COLO668 (cell line): ENCODE results near the gene CCDC15.
"Not testable (repeated sequence)": the region's sequence is repeated elsewhere in the genome, so short reads cannot be mapped to it uniquely, and the experiment has no call there.

Source experiments
- DNase-seq: peaks from one replicate; lab custom pipeline; 2025; ENCODE audit not compliant: unreplicated experiment; lab: John Stamatoyannopoulos, UW

Gene CCDC15

DNA sequence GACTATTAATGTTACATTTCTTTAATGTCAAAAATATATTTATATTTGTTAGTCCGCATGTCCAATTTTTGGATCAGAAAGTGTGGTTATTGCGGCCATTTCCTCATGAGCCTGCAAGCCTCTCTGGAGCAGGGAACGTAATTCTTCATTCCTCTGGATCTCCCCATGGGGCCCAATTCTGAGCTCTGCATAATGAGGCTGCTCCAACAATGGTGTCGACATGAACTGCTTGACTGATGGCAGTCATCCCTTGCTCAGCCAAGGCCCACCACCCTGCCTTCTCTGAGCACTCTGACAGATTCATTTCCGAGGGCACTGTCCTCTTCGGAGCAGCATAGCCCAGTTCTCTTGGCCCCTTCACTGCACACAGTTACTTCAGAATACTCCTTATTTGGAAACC, 15.0 kb upstream of the CCDC15 start:
- DNase-seq = no peak

DNA sequence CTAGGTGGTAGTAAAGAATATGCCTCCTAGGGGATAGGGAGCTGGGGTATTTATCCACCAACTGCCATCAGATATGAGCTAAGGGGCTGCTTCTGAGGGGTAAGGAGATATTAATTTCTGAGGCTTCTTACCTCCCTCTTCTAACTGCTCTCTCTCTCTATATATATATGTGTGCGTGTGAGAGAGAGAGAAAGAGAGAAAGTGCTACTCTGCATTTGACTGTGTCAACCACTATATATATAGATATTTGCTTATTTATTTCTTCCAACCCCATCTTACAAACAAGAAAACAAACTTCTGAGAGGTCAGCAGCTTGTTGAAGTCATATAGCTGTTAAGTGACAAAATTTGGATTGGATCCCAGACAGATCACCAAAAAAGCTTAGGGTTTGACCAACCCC, 12.3 kb upstream of the CCDC15 start:
- no peak for DNase-seq

DNA sequence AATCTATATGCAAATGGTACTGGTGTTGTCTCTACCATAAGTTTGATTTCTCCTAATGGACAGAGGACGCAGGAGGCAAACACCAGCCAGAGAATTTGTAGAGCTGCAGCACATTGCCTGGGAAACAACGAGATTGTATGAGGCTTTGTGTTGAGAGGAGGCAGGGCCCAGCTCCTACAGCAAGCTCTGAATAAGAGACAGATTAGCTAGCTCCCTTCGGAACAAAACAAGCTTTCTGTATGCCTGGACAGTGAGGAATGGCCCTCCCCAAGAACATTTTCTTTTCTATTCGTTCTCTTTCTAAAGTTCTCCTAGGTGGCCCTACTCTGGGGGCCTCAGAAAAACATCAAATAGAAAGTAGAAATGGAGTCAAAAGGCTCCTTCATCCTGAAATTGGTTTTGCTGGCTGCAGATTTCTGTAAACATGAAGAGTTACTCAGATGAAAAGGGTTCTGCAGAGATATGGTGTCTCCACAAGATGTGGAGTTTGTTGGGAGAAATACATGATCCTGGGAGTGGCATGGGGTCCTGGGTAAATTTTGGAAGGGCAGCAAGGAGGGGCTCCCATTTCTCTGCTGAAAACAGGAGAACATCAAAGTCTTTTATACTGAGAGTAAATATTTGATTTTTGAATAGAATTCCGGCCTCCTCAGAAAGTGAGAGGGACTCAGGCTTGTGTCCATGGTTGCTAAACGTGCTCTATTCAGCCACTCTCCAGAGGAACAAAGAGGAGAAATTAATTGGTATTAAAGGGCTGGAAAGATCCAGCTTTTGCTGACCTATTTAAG, 11.3 kb upstream of the CCDC15 start:
- no peak for DNase-seq

DNA sequence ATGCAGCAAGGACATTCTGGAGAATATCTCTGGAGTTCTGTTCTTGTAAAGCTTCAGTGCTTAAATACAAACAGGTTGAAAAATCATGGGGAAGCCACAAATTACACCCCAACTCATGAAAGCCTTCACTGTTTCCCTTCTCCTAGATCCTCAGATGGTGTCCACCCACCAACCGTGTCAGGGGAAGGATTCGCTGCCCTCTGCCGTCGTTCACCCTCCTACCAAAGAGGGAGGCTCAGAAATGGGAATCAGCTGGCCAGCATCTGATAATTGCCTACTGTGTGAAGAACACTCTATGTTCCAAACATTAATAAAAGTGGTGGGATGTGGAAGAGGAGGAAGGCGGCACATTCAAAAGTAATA, 10.8 kb upstream of the CCDC15 start:
- DNase-seq = no peak

DNA sequence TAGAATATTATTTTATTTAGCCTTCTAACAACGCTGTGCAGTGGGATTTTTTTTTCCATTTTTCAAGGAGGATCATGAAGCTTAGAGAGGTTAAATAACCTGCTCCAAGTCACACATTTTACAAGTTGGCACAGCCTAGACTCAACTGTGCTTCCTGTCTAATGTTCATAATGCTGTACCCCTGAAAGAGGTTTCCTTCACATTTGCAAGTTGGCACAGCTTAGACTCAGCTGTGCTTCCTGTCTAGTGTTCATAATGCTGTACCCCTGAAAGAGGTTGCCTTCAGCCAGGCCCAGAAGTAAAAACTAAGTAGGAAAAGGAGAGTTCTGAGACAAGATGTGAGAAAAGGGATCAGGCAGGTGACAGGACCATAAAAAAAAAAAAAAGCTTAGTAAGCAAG, 10.3 kb upstream of the CCDC15 start:
- no peak for DNase-seq

DNA sequence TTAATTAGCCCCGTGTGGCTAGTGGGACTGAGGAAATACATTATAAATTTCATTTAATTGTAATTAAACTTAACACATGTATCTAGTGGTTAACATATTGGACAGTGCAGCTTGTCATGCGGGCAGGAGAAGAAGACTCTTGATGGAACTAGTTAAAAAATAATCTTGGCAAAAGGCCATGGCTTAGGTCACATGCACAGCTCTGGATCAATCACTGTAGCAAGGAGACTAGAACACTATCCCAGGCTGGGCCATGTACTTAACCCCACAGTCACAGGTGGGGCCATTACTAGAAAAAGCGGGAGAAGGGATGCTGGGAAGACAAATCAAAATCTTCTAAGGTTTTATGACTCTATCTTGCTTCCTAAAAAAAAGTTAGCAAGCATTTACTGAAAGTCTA, 9.4 kb upstream of the CCDC15 start:
- no peak for DNase-seq

DNA sequence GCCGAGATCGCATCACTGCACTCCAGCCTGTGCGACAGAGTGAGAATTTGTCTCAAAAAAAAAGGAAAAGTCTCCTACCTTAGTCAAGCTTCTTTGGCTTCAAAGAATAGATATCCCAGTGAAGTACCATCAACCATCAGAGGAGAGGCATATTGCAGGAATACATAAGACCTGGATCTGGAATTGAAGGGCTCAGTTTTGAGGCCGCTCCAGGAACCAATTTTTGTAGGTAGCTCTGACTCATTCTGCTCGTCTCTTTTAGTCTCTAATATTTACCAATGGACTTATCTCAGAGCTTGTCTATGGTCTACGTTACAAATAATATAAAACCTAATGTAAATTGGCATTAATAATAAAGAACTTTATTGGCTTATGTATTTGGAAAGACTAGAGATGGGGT, 8.2 kb upstream of the CCDC15 start:
- DNase-seq = no peak

DNA sequence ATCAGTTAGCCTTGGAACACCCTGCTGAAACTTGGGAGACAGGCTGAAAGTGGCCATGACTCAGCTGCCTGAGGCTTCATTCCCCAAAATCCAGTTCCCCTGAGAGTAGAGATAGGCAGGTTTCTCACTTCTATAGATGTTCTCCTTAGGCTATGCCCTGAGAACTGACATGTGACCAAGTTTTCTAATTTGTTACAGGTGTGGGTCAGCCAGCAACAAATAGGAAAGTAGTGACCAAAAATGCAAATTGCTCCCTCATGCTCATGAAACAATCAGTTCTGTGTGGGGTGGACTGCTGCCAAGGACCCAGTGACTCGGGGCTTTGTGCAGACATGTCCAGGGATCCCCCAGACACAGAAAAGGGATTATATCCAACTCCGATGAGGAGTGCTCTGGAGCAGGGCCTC, 7.3 kb upstream of the CCDC15 start:
- no peak for DNase-seq

DNA sequence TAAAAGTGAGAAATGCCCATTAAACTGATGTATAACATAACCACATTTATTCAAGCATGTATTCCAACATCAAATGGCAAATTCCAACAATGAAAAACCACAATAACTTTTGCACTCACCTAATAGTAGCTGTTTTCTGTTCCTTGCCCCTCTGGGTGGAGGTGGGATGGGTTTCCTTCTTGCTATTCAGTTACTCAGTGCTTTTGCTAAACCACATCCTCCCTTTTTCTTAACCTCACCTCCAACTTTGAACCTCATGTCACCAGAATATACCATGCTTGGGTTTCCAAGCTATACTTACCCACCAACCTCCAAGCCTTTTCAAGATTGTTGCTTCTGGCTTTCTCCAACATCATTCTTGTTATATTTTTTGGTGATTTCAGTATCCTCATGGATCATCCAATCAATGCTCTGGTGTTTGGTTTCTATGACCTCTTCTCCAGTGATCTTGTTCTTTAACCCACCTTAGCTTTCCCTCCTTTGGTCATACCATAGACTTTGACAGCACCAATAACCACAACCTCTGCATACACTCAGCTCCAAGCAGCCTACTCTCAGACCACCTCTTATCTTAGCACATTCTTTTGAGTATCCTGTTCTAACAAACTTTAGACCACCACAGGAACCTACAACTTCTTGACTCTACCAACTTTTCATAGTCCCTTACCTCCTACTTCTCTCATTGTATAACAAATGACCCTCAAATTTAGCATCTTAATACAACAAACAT, 3.2 kb upstream of the CCDC15 start:
- DNase-seq = no peak

DNA sequence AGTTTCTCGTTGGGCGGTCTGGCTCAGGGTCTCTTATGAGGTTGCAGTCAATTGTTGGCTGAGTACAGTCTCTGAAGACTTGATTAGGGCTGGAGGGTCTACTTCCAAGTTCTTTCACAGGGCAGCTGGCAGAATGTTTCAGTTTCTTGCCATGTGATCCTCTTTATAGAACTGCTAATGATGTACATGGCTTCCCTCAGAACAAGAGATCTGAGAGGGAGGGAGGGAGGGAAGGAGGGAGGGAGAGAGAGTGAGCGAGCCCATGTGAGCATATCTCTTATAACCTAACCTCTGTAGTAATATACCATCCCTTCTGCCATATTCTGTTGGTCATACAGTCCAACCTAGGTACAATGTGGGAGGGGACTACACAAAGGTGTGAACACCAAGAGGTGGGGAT, 2.7 kb upstream of the CCDC15 start:
- no peak for DNase-seq

DNA sequence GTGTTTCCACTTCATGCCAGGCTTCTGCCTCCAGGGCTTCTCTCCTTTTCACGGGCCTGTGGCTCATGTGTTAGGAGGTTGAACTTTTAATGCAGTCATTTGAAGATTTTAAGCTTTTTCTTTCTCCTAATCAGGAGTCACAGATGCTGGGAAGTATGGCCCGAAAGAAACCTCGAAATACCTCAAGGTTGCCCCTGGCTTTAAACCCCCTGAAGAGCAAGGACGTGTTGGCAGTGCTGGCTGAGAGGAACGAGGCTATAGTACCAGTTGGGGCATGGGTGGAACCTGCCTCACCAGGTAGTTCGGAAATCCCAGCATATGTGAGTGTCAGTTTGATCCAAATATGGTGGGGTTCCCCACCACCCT, 571 bp downstream of the CCDC15 start:
- no peak for DNase-seq

DNA sequence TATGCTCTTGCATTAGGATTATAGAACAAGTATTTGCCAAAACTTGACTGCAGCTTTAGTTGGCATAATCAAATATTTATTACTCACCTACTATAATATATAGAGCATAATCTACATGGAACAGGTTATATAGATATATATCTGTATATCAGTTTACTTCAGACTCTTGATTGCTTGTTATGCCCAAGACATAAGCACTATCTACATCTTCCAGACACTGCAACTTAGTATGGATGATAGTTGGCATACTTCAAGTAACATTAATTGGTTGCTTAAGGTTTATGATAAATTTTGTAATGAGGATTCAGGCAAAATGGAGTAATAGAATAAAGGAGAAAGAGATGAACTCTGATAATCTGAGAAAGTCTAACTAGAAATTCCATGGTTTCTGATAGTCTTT, 1.0 kb downstream of the CCDC15 start:
- no peak for DNase-seq

DNA sequence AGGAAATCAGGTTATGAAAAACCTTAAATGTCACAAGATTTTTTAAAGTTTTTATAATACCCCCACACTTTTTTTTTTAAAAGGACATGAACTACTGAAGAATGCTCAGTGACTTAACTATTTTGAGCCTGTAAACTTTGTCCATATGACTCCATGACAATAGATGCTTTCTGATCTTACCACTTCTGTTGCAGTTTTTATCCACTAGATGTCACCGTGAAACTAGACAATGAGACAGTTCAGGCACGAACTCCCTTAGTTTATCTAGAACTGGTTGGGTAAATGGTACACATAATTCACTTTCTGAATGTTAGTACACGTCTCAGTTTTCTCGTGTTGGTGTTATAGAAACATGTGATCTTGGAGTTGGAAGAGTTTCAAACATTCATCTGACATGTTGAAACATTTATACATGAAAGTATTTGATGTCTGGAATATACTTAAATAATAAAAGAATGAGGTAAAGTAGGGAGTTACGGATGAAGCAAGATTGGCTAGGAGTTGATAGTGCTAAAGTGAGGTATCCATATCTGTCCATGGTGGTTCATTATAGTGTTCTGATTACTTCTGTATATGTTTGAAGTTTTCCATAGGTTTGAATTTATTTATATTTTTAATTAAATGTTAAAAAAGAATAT, 8.1 kb downstream of the CCDC15 start:
- peak; percentile 4 for DNase-seq

DNA sequence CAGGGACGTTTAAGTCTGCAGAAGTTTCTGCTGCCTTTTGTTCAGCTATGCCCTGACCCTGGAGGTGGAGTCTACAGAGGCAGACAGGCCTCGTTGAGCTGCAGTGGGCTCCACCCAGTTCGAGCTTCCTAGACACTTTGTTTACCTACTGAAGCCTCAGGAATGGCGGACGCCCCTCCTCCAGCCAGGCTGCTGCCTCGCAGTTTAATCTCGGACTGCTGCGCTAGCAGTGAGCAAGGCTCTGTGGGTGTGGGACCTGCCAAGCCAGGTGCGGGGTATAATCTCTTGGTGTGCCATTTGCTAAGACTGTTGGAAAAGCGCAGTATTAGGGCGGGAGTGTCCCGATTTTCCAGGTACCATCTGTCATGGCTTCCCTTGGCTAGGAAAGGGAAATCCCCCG, 14.2 kb downstream of the CCDC15 start:
- DNase-seq = not testable (repeated sequence)

DNA sequence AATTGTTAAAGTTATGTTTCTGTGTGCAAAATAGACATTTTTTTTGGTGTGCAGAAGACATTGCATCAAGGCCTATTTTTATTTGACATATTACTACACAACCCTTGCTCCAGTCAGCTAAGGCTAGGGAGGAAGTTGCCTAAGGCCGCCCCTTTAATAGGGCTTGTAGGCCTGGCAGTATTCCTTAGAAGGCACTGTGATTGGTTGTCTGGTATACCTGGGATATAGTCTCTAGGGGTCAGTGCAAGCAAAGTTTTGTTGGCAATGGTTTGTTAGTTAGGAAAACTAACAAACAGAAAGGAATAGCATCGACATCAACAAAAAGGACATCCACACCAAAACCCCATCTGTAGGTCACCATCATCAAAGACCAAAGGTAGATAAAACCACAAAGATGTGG, 16.9 kb downstream of the CCDC15 start:
- DNase-seq = no peak

DNA sequence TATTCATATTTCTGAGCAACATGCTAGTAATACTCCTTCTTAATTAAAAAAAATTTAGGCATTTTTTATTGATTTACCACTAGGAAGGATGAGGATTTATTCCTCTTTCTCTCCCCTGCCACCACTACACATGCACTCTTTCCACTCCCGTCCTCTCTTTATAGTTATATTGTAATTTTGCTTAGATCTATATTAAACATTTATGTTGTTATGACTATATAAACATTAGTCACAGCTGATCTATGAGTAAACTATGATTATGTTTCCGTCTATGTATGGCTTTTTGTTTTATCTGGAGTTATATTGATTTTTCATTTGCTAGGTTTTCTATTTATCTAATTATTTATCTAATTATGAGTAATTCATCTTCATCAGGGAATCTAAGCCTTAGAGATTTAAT, 17.8 kb downstream of the CCDC15 start:
- no peak for DNase-seq

DNA sequence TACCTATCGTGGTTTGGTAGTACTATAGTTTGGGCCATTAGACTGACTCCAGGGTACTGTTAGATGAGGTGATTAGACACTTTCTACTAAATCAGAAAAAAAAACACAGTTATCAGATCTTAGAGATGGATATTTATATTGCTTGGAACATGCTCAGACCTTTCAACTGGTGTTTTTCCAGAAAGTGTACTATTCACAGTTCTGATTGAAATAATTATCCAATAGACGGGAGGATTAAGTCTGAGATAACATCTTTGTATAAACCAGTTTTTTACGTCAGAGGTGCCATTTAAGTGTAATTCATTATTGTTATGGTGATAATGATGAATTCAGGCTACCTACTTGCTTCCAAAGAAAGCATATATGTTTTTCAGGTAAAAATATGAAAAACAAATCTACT, 22.5 kb downstream of the CCDC15 start:
- DNase-seq = no peak

DNA sequence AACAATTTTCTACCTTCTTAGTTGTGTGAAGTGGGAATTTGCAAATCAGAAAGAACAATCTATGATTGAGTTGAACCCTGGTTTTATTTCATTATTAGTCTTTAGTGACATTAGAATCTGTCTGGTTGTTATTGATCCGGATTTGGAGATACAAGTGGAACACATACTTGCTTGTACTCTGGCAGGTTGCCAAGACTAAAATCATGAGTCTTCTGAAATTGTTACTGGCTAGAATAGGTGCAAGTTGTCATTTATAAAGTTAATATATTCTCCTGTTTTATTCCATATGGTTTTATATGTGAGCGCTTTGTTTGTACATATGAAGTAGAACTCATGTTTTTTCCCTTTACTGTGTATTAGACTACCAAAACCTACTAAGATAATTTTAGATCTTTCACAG, 23.0 kb downstream of the CCDC15 start:
- DNase-seq = no peak

DNA sequence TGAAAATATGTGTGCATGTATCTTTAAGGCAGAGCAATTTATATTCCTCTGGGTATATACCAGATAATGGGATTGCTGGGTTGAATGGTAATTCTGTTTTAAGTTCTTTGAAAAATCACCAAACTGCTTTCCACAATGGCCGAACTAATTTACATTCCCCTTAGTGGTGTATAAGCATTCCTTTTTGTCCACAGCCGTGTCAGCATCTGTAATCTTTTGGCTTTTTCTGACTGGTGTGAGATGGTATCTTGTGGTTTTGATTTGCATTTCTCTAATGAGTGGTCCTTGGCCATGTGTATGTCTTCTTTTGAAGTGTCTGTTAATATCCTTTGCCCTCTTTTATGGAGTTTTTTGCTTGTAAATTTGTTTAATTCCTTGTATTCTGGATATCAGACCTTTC, 24.3 kb downstream of the CCDC15 start:
- no peak for DNase-seq

DNA sequence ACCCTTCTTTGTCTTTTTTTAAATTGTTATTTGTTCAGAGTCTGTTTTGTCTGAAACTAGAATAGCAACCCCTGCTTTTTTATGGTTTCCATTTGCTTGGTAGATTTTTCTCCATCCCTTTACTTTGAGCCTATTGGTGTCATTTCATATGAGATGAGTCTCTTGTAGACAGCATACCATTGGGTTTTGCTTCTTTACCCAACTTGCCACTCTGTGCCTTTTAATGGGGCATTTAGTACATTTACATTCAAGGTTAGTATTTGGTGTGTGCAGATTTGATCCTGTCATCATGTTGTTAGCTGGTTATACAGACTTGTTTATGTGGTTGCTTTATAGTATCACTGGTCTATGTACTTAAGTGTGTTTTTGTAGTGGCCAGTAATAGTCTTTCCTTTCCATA, 28.0 kb downstream of the CCDC15 start:
- no peak for DNase-seq

DNA sequence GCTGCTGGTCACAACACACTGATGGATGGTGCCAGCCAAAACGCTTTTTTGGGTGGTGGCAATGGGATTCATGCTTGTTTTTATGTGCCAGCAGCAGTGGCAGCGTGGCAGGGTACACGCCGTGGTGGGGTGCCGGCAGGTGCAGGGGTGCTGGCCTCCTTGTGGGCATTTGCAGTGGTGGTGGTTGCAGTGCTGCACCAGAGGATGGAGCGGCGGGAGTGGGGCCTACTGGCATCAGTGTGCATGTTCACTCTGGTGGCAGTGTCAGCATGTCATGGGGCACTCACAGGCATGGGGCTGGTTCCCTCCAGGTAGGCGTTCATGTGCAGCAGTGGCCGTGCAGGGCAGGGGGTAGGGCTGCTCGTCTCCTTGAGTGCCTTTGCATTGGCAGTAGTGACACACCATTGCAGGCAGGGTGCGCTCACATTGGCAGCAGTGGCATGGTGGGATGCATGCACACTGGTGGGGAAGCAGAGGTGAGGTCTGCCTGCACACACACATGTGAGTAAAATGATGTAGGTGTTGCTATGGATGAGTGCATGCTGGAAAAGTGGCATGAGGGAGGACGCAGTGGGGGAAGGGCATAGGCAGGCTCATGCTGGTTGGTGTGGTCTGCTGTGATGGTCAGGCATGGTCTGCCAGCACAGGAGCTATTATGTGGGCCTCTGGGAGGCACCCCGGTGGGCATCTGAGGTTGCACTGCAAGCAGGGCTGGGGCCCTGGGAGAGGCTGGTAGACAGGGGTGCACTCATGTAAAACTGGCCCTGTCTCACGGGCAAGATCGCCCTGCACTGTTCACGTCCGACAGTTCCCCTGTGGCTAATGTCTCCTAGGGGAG, 29.9 kb downstream of the CCDC15 start:
- no peak for DNase-seq

DNA sequence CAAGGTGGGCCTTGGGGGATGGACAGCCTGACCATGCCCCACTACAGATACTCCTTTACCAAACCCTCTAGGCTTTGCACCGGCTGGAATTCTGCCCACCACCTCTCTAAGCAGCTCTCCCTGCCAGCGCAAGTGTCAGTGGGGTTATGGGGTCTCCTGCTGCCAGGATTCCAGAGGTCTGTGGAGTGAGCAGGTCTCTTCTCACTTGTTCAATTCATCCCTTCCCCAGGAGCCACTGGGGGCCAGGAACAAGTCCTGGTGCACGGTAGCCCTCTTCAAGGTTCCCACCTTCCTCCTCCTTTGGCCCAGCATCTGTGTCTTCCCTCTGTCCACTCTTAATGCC, 30.5 kb downstream of the CCDC15 start:
- DNase-seq = no peak
